ENCODE data around the gene CSTB. TPM values are rescaled to one million over a fixed set of nuclear protein-coding genes. Genes with fewer than 3 reads are reported as not detected.

CSTB gene
- polyA plus RNA-seq, 5 donors = 32.3 to 47.1 (median 41.5) TPM

DNA sequence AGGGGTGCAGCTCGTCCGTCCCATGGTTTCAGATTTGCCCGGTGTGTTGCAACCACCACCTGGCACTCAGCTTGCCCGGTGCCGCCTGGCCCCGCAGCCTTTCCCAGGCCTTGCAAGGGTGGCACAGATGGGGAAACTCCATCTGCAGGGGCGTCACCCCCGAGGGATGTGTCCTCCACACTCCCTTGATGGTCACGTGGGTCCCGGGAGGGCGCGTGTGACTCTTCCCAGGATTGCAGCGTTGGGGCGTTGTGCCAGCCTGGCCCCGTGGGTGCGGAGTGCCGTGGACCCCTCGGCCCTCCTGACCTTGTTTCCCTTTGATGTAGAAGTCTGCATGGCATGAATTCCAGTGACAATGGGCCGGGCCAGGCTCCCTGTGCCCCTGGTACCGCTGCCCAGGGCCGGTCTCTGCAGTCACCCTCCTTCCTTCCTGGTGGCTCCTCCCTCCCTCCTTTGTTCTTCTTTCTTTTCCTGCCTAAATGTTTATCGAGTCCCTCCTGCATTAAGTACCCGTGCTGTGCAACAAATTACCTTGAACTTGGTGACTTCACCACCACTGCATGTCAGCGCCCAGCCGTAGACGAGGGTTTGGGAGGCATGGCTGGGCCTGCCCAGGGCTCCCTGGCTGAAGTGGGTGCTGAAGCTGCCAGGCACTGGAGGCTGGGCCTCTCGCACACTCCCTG is 36.2 kb upstream of the CSTB start:
- DNase-seq = no peak

DNA sequence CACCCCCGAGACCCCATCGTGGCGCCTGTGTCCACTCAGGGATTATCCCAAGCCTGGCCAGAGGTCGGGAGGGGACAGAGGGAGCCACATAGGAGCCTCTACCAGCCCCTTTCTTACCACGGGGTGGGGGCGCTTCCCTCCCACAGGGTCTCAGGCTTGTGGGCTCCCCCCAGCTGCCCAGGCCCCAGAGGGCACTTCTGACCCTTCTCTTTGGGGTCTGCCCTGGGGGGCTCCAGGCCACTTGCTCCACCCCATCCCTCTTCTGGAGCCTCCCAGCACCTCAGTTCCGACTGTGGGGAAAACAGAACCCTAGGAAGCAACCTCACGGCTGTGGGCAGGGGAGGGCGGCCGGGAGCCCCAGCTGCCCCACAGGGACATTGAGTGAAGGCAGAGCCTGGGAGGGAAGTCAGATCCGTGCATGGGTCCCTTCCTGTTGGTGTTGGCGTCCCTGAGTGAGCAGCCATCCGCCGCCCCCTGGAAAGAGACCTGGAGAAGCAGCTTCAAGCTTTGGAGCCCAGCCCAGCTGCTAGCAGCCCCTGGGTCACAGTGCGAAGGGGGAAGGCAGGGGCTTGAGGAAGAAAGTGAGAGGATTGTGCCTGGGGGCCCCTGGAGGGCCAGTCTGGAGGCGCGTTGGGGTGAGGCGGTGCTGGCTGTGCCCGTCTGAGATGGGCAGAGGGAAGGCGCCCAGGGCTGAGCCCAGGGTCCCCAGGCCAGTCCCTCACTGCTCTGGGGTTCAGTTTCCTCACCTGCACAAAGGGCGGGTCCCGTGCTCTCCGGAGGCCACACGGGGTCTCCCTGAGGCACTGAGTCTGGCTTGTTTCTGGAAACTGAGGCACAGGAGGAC is 35.4 kb upstream of the CSTB start:
- no peak for DNase-seq

DNA sequence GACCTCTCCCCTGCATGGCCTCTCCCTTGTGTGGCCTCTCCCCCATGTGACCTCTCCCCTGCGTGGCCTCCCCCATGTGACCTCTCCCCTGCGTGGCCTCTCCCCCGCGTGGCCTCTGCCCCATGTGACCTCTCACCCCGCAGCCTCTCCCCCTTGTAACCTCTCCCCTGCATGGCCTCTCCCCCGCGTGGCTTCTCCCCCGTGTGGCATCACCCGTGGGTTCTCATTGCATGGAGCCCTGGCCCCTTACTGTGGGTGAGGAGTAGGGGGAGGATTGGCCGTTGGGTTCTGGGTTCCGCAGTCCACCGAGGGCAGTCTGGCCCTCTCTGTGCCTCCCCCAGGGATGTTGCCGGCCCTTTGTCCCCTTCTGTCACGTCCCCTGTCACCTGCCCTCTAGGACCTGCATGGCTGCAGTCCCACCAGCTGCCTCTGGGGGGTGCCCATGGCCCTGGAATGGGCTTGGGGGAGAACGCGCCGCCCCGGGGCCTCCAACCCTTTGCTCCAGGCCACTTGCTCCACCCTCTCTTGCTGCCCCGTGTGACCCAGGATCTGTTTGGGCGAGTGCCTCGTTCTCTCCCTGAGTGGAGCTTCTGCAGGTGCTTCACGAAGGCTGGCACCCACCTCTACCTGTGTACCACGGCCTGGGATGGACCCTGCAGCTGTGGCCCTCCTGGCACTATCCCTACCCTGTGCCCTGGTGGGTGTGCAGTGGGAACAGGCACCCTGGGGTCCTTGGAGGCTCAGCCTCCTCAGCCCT is 34.6 kb upstream of the CSTB start:
- peak; percentile 37 to 53 for DNase-seq

DNA sequence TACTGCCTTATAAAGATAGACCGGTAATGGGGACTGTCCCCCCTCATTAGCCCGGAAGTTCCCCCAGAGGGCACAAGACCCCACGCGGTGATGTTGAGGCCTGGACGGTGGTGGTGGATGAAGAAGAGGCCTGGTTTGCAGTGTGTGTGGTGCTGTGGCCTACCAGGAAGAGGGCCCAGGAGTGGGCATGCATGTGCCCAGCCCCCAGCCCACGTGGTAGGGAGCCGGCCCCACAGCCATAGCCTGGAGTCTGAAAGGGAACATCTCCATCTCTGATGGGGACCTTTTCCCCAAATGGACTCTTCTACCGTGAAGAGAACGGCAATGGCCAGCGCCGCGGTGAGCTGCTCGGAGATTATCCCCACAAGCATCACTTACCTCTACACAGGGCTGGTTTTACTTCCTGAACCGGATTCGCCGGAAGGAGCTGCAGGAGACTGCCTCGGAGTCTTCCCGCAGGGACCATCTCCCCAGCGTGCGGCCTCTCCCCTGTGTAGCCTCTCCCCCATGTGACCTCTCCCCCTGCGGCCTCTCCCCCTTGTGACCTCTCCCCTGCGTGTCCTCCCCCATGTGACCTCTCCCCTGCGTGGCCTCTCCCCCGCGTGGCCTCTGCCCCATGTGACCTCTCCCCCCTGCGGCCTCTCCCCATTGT is 33.9 kb upstream of the CSTB start:
- no peak for DNase-seq

- no peak for DNase-seq
These were observed 33.3 kb upstream of the CSTB start for GRCh38 chr21:43809346-43809799.

GRCh38 chr21:43808832-43809251 is 32.7 kb upstream of the CSTB start:
- DNase-seq = no peak

DNA sequence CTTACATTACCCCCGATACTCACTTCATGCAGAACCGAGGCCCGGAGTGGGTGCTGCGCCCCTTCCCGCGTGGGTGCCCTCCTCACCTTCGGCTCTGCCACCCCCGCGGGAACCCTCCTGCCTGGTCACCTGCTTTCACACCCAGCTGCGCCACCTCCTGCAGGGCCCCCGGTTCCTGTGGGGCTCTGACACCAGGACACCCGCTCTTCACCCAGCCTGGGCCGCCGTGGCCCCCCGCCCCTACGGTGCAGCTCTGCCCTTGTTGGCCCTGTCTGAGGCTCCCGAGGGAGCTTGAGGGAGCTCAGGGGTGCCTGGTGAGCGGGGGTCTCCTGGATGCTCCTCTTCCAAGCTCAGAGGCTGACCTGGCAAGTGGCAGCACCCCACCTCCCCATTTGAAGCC is 32.3 kb upstream of the CSTB start:
- DNase-seq = no peak

- DNase-seq = no peak
These were observed 30.1 kb upstream of the CSTB start for GRCh38 chr21:43806017-43806710.

DNA sequence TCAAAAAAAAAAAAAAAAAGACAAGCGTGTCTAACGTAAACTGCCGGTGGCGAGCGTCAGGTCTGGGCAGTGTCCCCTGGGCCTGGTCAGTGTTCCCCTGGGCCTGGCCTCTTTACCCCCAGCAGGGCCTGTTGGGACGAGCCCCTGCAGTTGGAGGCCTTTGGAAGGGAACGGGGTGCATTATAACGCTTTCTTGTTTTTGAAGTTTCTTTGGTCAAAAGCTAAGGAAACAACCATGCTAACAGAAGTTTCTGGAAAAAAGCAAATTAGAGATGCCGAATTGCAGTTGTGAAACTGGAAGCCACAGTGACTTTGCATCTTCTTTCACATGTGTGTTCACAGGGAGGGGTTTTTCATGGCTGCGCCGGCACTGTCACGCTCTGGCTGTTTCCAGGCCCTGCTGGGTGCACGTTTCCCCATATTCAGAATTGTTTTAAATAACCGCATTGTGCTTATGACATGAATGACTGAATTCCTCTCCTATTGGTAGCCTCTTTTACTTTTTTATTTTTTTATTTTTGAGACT is 29.2 kb upstream of the CSTB start:
- DNase-seq = no peak

- no peak for DNase-seq
These were observed 27.6 kb upstream of the CSTB start for GRCh38 chr21:43803558-43804300.

DNA sequence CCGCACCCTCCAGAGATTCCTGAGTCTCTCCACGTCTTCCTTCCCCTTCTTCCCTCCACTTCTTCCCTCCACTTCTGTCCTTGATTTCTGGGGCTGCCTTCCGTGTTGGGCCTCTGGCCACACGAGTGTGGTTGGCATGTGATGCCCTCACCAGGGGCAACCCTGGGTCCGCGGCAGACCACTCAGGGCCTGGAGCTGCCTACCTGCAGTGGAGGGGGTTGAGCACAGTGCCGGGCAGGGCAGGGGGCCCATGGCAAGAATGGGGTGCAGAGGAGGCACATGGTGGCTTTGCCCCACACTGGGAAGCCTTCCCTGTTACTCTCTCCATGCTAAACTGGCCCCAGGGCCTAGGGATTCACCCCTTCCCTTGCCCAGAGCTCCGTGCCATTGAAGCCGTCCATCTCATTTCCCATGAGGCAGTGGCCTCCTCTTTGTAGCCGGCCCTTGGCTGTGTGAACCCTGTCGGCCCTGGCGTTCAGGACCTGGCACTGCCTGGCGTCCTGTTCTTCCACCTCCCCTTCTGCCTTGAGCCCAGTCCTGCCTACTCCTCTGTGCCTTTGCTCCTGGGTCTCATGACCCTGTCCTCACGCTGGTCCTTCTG is 26.7 kb upstream of the CSTB start:
- no peak for DNase-seq

DNA sequence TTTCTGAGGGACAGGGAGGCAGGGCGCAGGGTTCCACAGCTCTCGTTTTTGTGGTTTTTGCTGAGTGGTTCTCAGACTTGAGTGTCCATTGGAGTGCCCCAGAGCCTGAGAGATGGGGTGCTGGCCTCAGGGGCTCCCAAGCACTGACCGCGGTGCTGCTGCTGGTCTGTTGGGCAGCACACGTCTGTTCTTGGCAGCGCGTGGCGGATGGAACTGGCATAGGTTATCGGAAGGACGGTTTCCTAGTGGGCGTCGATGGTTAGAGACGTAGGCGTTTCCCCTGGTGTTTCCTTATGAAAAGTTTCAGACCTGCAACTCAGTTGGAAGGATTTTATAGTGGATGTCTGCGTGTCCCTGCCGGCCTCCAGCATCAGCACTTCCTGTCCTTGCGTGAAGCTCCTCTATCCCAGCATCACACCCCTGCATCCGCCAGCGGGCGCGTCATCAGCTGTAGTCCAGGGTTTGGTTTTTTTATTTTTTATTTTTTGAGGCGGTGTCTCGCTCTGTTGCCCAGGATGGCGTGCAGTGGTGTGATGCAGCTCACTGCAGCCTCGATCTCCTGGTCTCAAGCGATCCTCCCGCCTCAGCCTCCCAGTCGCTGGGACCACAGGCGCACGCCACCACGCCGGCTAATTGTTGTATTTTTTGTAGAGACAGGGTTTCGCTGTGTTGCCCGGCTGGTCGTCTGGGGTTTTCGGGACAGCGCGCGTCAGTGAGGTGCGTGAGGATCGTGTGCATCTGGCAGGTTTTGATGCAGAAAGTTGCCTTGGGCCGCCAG is 25.1 kb upstream of the CSTB start:
- DNase-seq = no peak

DNA sequence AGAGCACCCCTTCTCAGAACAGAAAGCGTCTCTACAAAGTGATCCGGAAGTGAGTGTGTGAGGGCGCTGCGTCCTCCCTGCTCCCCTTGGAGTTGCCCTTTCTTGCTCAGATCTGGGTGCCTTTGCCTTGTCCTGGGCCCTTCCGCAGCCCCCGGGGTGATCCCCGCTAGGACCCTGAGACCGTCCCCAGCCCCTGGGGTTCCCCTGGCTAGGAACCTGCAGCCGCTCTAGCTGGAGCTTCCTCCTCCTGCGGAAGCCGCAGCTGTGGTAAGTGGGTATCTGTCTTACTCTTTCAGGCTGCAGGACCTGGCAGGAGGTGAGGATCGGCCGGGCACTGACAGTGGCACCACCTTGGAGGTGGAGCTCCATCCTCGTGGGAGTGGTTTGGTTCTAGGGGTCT is 24.5 kb upstream of the CSTB start:
- no peak for DNase-seq

DNA sequence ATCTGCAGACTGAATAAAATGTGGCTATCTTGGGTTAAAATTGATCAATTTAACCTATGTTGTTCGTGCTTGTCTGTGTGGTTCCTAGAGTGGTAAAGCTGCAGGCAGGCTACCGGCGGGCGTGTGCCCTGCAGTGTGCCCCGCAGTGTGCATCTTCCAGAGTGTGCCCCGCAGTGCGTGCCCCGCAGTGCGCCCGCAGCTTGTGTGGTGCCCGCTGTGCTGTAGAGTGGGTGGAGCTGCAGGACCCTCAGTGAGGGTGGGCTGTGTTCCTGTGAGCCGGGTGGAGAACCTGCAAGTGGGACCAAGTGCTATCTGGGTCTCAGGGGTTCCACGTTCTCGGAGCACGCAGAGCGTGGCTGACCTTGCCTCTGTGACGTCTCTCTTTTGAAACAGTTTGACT is 24.0 kb upstream of the CSTB start:
- no peak for DNase-seq

DNA sequence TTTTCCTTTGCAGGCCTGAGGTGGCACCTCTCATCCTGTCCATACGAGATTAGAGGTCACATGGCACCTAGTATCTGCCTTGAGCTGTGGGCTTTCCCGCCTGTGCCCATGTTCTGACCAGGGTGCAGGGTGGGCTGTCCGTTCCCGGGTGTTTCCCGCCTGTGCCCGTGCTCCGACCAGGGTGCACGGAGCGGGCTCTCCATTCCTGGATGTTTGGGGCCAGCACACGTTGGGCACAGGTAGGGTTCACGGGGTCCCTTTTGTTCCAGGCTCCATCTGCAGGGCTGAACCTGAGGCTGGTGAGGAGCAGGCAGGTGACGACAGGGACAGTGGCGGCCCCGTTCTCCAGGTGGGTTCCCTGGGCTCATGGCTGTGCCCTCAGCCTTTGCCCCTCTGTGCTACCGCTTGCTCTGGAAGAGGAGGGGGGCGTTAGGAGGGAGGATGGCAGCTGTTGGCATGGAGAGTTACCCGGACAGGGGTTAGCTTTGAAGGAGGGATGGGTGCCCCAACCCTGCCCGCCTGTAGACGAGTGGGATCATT is 23.3 kb upstream of the CSTB start:
- DNase-seq = no peak

DNA sequence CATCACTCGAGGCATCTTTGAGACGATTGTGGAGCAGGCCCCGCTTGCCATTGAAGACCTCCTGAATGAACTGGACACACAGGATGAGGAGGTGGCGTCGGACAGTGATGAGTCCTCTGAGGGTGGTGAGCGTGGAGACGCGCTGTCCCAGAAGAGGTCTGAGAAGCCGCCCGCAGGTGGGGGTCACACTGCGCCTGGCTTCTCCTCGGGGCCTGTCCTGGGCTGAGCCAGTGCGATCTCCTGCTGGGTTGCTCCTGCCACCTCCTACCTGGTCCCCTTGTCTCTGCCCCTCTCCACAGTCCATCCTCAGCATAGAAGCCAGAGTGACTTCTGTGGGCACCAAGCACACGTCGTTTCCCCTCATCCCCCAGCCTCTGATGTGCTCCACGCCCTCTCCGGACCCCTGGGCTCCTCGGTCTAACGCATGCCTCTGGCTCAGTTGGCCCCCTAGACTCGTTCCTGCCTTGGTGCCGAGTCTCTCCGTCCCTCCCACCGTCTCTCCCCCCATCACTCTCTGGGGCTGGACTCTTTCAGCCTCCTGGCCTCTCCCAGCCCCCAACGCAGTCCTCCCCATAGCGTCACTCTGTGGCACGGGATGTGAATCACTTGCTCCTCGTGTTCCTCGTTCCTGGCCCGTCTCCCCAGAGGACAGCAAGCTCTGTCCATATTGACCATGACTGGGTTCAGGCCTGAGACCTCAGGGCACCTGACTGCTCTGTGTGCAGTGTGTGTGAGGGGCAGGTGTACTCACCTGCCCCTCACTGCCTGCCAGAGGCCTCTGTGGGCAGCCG is 22.0 kb upstream of the CSTB start:
- no peak for DNase-seq

DNA sequence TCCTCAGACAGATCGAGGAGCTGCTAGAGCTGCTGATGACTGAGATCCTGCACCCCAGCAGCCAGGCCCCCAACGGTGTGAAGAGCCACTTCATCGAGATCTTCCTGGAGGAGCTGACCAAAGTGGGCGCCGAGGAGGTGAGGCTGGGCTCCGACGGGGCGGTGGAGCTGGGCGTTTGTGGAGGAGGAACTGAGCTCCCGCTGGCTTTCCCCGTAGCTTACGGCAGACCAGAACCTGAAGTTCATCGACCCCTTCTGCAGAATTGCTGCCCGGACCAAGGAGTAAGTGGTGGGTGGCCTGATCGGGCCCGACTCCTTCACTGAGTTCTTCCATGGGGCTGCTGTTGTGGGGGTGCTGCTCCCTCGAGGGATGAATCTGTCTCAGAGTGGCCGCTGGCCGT is 21.3 kb upstream of the CSTB start:
- no peak for DNase-seq

DNA sequence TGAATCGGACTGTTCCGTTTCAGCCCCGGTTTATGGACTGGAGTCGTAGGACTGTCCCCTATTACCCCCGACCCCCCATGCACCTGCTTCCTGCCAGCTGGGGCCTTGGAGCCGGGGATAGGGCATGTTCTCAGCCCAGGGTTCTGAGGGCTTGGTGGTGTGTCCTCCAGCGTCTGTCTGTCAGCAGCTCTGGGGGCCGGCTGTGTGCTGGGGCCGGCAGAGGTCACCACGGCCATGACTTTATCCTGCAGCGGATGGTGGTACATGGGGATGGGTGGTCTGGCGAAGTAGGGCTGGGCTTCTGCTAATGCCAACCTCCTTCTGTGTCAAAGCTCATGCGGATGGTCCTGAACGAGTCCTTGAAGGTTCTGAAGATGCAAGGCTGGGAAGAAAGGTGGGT is 18.7 kb upstream of the CSTB start:
- DNase-seq = no peak
